NCI-H1694 treated with DMSO at 0.1 percent for 48 hours (cell line): ENCODE measurements around the gene RPL13.

Experiments
- DNase-seq: peaks from one replicate; lab custom pipeline; 2025; lab: John Stamatoyannopoulos, UW

The RPL13 gene

GRCh38 chr16:89545044-89545830 lies 15.2 kb upstream of the RPL13 start:
- no peak for DNase-seq

GRCh38 chr16:89545831-89546574 lies 14.5 kb upstream of the RPL13 start:
- DNase-seq, result no peak

- no peak for DNase-seq
These were observed 13.7 kb upstream of the RPL13 start for GRCh38 chr16:89546781-89547180.

- DNase-seq, result no peak
These were observed 13.2 kb upstream of the RPL13 start for GRCh38 chr16:89547291-89547690.

GRCh38 chr16:89547860-89548259 lies 12.6 kb upstream of the RPL13 start:
- no peak for DNase-seq

GRCh38 chr16:89548344-89549006 lies 12.0 kb upstream of the RPL13 start:
- DNase-seq, result no peak

GRCh38 chr16:89549007-89549700 lies 11.3 kb upstream of the RPL13 start:
- no peak for DNase-seq

- DNase-seq, result no peak
These were observed 10.0 kb upstream of the RPL13 start for GRCh38 chr16:89550421-89551007.

- DNase-seq, result no peak
These were observed 8.2 kb upstream of the RPL13 start for GRCh38 chr16:89552329-89552728.

GRCh38 chr16:89552913-89553312 lies 7.6 kb upstream of the RPL13 start:
- no peak for DNase-seq

- DNase-seq, result no peak
These were observed 6.7 kb upstream of the RPL13 start for GRCh38 chr16:89553733-89554132.

GRCh38 chr16:89554343-89554742 lies 6.1 kb upstream of the RPL13 start:
- no peak for DNase-seq

- no peak for DNase-seq
These were observed 5.2 kb upstream of the RPL13 start for GRCh38 chr16:89555265-89555664.

GRCh38 chr16:89555780-89556179 lies 4.7 kb upstream of the RPL13 start:
- no peak for DNase-seq

- DNase-seq, result peak; percentile 39
These were observed 3.5 kb upstream of the RPL13 start for GRCh38 chr16:89556750-89557689.

GRCh38 chr16:89557690-89558490 lies 2.6 kb upstream of the RPL13 start:
- no peak for DNase-seq

- DNase-seq, result no peak
These were observed 831 bp downstream of the RPL13 start for GRCh38 chr16:89561142-89561883.

GRCh38 chr16:89561884-89562599 lies 1.6 kb downstream of the RPL13 start:
- DNase-seq, result no peak

GRCh38 chr16:89562939-89563338 lies 2.5 kb downstream of the RPL13 start:
- no peak for DNase-seq
